ENCODE measurements around the gene FRMD4A.

FRMD4A gene

GRCh38 chr10:13736506-13736905, 594.2 kb downstream of the FRMD4A start:
- H3K36me3 ChIP-seq (ENCODE audit: control insufficient read depth, insufficient read depth, low read length) = peaks cover 2% of the 10 kb centered on the region
- no peak overlapping the region for H3K4me3 ChIP-seq (ENCODE audit: low read length)
- H3K9ac ChIP-seq (ENCODE audit: low read length) = no peak overlapping the region
- no peaks in the 10 kb centered on the region for H3K27me3 ChIP-seq (ENCODE audit: control insufficient read depth, insufficient read depth, low read length)
- H3K27ac ChIP-seq (ENCODE audit: low read depth, low read length) = no peak overlapping the region
- no peaks in the 10 kb centered on the region for H3K4me1 ChIP-seq (ENCODE audit: control insufficient read depth, insufficient read depth, low read length)

- H3K27ac ChIP-seq (ENCODE audit: low read depth, low read length) = no peak overlapping the region
- H3K4me3 ChIP-seq (ENCODE audit: low read length) = no peak overlapping the region
- H3K27me3 ChIP-seq (ENCODE audit: control insufficient read depth, insufficient read depth, low read length) = no peaks in the 10 kb centered on the region
- H3K9ac ChIP-seq (ENCODE audit: low read length) = no peak overlapping the region
- peaks cover 2% of the 10 kb centered on the region for H3K36me3 ChIP-seq (ENCODE audit: control insufficient read depth, insufficient read depth, low read length)
- no peaks in the 10 kb centered on the region for H3K4me1 ChIP-seq (ENCODE audit: control insufficient read depth, insufficient read depth, low read length)
Observed at GRCh38 chr10:13734151-13734550, 596.6 kb downstream of the FRMD4A start.

GRCh38 chr10:13733071-13733470, 597.7 kb downstream of the FRMD4A start:
- Histone ChIP-seq H3K36me3 (ENCODE audit: control insufficient read depth, insufficient read depth, low read length) (peaks cover 2% of the 10 kb centered on the region), H3K4me3 (ENCODE audit: low read length) (no peak overlapping the region), H3K27me3 (ENCODE audit: control insufficient read depth, insufficient read depth, low read length) (no peaks in the 10 kb centered on the region), H3K27ac (ENCODE audit: low read depth, low read length) (no peak overlapping the region), H3K9ac (ENCODE audit: low read length) (no peak overlapping the region), H3K4me1 (ENCODE audit: control insufficient read depth, insufficient read depth, low read length) (no peaks in the 10 kb centered on the region)

GRCh38 chr10:13732465-13732881, 598.3 kb downstream of the FRMD4A start:
- H3K4me3 ChIP-seq (ENCODE audit: low read length) = no peak overlapping the region
- H3K4me1 ChIP-seq (ENCODE audit: control insufficient read depth, insufficient read depth, low read length) = no peaks in the 10 kb centered on the region
- no peak overlapping the region for H3K27ac ChIP-seq (ENCODE audit: low read depth, low read length)
- H3K36me3 ChIP-seq (ENCODE audit: control insufficient read depth, insufficient read depth, low read length) = peaks cover 2% of the 10 kb centered on the region
- no peaks in the 10 kb centered on the region for H3K27me3 ChIP-seq (ENCODE audit: control insufficient read depth, insufficient read depth, low read length)
- no peak overlapping the region for H3K9ac ChIP-seq (ENCODE audit: low read length)

GRCh38 chr10:13731799-13732198, 598.9 kb downstream of the FRMD4A start:
- Histone ChIP-seq H3K27me3 (ENCODE audit: control insufficient read depth, insufficient read depth, low read length) (no peaks in the 10 kb centered on the region), H3K27ac (ENCODE audit: low read depth, low read length) (no peak overlapping the region), H3K36me3 (ENCODE audit: control insufficient read depth, insufficient read depth, low read length) (peaks cover 2% of the 10 kb centered on the region), H3K9ac (ENCODE audit: low read length) (no peak overlapping the region), H3K4me1 (ENCODE audit: control insufficient read depth, insufficient read depth, low read length) (no peaks in the 10 kb centered on the region), H3K4me3 (ENCODE audit: low read length) (no peak overlapping the region)

GRCh38 chr10:13730956-13731355, 599.8 kb downstream of the FRMD4A start:
- H3K36me3 ChIP-seq (ENCODE audit: control insufficient read depth, insufficient read depth, low read length) = peaks cover 2% of the 10 kb centered on the region
- no peaks in the 10 kb centered on the region for H3K27me3 ChIP-seq (ENCODE audit: control insufficient read depth, insufficient read depth, low read length)
- H3K4me1 ChIP-seq (ENCODE audit: control insufficient read depth, insufficient read depth, low read length) = no peaks in the 10 kb centered on the region
- no peak overlapping the region for H3K27ac ChIP-seq (ENCODE audit: low read depth, low read length)
- H3K4me3 ChIP-seq (ENCODE audit: low read length) = no peak overlapping the region
- no peak overlapping the region for H3K9ac ChIP-seq (ENCODE audit: low read length)

- Histone ChIP-seq H3K27ac (ENCODE audit: low read depth, low read length) (no peak overlapping the region), H3K9ac (ENCODE audit: low read length) (no peak overlapping the region), H3K4me3 (ENCODE audit: low read length) (no peak overlapping the region), H3K36me3 (ENCODE audit: control insufficient read depth, insufficient read depth, low read length) (peaks cover 2% of the 10 kb centered on the region), H3K27me3 (ENCODE audit: control insufficient read depth, insufficient read depth, low read length) (no peaks in the 10 kb centered on the region), H3K4me1 (ENCODE audit: control insufficient read depth, insufficient read depth, low read length) (no peaks in the 10 kb centered on the region)
Observed at GRCh38 chr10:13730306-13730652, 600.4 kb downstream of the FRMD4A start.

- Histone ChIP-seq H3K9ac (ENCODE audit: low read length) (no peak overlapping the region), H3K27ac (ENCODE audit: low read depth, low read length) (no peak overlapping the region), H3K36me3 (ENCODE audit: control insufficient read depth, insufficient read depth, low read length) (peaks cover 2% of the 10 kb centered on the region), H3K4me1 (ENCODE audit: control insufficient read depth, insufficient read depth, low read length) (no peaks in the 10 kb centered on the region), H3K27me3 (ENCODE audit: control insufficient read depth, insufficient read depth, low read length) (no peaks in the 10 kb centered on the region), H3K4me3 (ENCODE audit: low read length) (no peak overlapping the region)
Observed at GRCh38 chr10:13729586-13730305, 601.0 kb downstream of the FRMD4A start.

GRCh38 chr10:13728898-13729535, 601.7 kb downstream of the FRMD4A start:
- Histone ChIP-seq H3K4me1 (ENCODE audit: control insufficient read depth, insufficient read depth, low read length) (no peaks in the 10 kb centered on the region), H3K27ac (ENCODE audit: low read depth, low read length) (no peak overlapping the region), H3K27me3 (ENCODE audit: control insufficient read depth, insufficient read depth, low read length) (no peaks in the 10 kb centered on the region), H3K36me3 (ENCODE audit: control insufficient read depth, insufficient read depth, low read length) (no peaks in the 10 kb centered on the region), H3K9ac (ENCODE audit: low read length) (no peak overlapping the region), H3K4me3 (ENCODE audit: low read length) (no peak overlapping the region)

- no peak overlapping the region for H3K27ac ChIP-seq (ENCODE audit: low read depth, low read length)
- H3K4me3 ChIP-seq (ENCODE audit: low read length) = no peak overlapping the region
- no peaks in the 10 kb centered on the region for H3K27me3 ChIP-seq (ENCODE audit: control insufficient read depth, insufficient read depth, low read length)
- no peaks in the 10 kb centered on the region for H3K4me1 ChIP-seq (ENCODE audit: control insufficient read depth, insufficient read depth, low read length)
- H3K36me3 ChIP-seq (ENCODE audit: control insufficient read depth, insufficient read depth, low read length) = no peaks in the 10 kb centered on the region
- H3K9ac ChIP-seq (ENCODE audit: low read length) = no peak overlapping the region
Observed at GRCh38 chr10:13725594-13725993, 605.1 kb downstream of the FRMD4A start.

- H3K36me3 ChIP-seq (ENCODE audit: control insufficient read depth, insufficient read depth, low read length) = no peaks in the 10 kb centered on the region
- no peaks in the 10 kb centered on the region for H3K4me1 ChIP-seq (ENCODE audit: control insufficient read depth, insufficient read depth, low read length)
- no peak overlapping the region for H3K4me3 ChIP-seq (ENCODE audit: low read length)
- H3K9ac ChIP-seq (ENCODE audit: low read length) = no peak overlapping the region
- no peaks in the 10 kb centered on the region for H3K27me3 ChIP-seq (ENCODE audit: control insufficient read depth, insufficient read depth, low read length)
- H3K27ac ChIP-seq (ENCODE audit: low read depth, low read length) = no peak overlapping the region
Observed at GRCh38 chr10:13724484-13724883, 606.2 kb downstream of the FRMD4A start.

GRCh38 chr10:13722747-13723653, 607.7 kb downstream of the FRMD4A start:
- Histone ChIP-seq H3K27ac (ENCODE audit: low read depth, low read length) (no peak overlapping the region), H3K27me3 (ENCODE audit: control insufficient read depth, insufficient read depth, low read length) (no peaks in the 10 kb centered on the region), H3K36me3 (ENCODE audit: control insufficient read depth, insufficient read depth, low read length) (no peaks in the 10 kb centered on the region)

More at GRCh38 chr10:13722747-13723653, 607.7 kb downstream of the FRMD4A start:
- Histone ChIP-seq H3K4me3 (ENCODE audit: low read length) (no peak overlapping the region), H3K4me1 (ENCODE audit: control insufficient read depth, insufficient read depth, low read length) (no peaks in the 10 kb centered on the region), H3K9ac (ENCODE audit: low read length) (no peak overlapping the region)
